ENCODE measurements around the gene PLEKHO2.

PLEKHO2 gene

DNA sequence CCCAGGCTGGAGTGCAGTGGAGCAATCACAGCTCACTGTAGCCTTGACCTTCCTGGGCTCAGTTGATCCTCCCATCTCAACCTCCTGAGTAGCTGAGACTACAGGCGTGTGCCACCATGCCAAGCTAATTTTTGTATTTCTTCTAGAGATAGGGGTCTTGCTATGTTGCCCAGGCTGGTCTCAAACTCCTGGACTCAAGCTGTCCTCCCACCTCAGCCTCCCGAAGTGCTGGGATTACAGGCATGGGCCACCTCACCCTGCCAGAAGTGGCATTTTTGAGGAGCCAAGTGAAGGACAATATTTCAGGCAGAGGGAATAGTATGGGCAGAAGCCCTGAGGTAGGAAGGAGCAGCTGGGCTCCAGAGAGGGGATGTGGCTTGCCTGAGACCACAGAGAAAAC, 74.7 kb downstream of the PLEKHO2 start:
- TF ChIP-seq, protein P1, sequence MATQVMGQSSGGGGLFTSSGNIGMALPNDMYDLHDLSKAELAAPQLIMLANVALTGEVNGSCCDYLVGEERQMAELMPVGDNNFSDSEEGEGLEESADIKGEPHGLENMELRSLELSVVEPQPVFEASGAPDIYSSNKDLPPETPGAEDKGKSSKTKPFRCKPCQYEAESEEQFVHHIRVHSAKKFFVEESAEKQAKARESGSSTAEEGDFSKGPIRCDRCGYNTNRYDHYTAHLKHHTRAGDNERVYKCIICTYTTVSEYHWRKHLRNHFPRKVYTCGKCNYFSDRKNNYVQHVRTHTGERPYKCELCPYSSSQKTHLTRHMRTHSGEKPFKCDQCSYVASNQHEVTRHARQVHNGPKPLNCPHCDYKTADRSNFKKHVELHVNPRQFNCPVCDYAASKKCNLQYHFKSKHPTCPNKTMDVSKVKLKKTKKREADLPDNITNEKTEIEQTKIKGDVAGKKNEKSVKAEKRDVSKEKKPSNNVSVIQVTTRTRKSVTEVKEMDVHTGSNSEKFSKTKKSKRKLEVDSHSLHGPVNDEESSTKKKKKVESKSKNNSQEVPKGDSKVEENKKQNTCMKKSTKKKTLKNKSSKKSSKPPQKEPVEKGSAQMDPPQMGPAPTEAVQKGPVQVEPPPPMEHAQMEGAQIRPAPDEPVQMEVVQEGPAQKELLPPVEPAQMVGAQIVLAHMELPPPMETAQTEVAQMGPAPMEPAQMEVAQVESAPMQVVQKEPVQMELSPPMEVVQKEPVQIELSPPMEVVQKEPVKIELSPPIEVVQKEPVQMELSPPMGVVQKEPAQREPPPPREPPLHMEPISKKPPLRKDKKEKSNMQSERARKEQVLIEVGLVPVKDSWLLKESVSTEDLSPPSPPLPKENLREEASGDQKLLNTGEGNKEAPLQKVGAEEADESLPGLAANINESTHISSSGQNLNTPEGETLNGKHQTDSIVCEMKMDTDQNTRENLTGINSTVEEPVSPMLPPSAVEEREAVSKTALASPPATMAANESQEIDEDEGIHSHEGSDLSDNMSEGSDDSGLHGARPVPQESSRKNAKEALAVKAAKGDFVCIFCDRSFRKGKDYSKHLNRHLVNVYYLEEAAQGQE (IDR thresholded peaks at IDR 0.05; ENCODE audit: insufficient read depth in 1 of 2, low read depth in 2 of 2, low read length in 2 of 2), result no peak
- no peak for TF ChIP-seq FOXP2 (optimal IDR thresholded peaks at IDR 0.05; ENCODE audit: borderline replicate concordance, extremely low read depth, extremely low read length, insufficient read depth)
- TF ChIP-seq SIN3A (IDR thresholded peaks at IDR 0.05; ENCODE audit: borderline replicate concordance, insufficient read depth, low read length), result no peak
- TF ChIP-seq POLR2AphosphoS5 (IDR thresholded peaks at IDR 0.05; ENCODE audit: low read depth, low read length), result no peak
- TF ChIP-seq TAF1 (IDR thresholded peaks at IDR 0.05; ENCODE audit: borderline replicate concordance, insufficient read depth, low read length), result no peak

DNA sequence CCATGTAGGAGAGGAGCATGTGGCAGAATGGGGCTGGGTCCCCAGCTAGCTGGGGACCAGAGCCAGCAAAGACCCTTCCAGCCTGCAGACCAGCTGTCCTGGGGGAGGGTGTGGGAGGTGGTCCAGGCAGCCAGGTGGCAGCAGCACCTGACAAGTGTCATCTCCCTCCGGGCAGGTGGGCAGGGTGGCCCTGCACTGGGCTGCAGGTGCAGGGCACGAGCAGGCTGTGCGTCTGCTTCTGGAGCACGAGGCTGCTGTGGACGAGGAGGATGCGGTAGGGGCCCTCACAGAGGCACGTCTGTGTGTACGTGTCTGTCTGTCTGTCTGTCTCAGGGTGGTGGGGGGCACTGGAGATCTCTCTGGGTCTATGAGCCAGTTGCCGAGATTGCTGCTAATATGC, 75.5 kb downstream of the PLEKHO2 start:
- no peak for TF ChIP-seq TAF1 (IDR thresholded peaks at IDR 0.05; ENCODE audit: borderline replicate concordance, insufficient read depth, low read length)
- TF ChIP-seq SIN3A (IDR thresholded peaks at IDR 0.05; ENCODE audit: borderline replicate concordance, insufficient read depth, low read length), result no peak
- TF ChIP-seq POLR2AphosphoS5 (IDR thresholded peaks at IDR 0.05; ENCODE audit: low read depth, low read length), result no peak
- TF ChIP-seq, protein P1 (IDR thresholded peaks at IDR 0.05; ENCODE audit: insufficient read depth in 1 of 2, low read depth in 2 of 2, low read length in 2 of 2), result no peak
- TF ChIP-seq FOXP2 (optimal IDR thresholded peaks at IDR 0.05; ENCODE audit: borderline replicate concordance, extremely low read depth, extremely low read length, insufficient read depth), result no peak

All from PFSK-1 (cell line).